ENCODE measurements around the gene CHST15.
A peak's percentile ranks its signal among the peaks of the same experiment; 100 is the strongest.

CHST15 gene

DNA sequence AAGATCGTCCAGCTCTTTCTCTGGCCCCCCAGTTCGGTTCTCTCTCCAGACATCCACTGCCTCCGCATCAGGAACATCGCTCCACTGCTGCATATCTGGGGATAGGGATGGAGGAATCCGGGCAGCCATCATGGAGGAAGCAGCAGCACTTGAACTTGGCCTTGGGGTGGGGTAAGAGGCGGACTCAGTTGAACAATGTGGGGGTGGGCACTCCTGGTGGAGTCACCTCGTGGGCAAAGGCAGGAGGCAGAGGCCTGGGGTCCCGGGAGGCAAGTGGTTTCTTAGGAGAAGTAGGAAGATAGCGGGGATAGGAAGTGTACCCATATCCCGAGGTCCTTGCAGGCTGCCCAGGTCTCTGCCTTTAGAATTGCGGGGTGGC lies 98.3 kb downstream of the CHST15 start:
- no peak overlapping the region for H3K27ac ChIP-seq (ENCODE audit: insufficient read depth, low read depth, low read length, poor library complexity, severe bottlenecking)

DNA sequence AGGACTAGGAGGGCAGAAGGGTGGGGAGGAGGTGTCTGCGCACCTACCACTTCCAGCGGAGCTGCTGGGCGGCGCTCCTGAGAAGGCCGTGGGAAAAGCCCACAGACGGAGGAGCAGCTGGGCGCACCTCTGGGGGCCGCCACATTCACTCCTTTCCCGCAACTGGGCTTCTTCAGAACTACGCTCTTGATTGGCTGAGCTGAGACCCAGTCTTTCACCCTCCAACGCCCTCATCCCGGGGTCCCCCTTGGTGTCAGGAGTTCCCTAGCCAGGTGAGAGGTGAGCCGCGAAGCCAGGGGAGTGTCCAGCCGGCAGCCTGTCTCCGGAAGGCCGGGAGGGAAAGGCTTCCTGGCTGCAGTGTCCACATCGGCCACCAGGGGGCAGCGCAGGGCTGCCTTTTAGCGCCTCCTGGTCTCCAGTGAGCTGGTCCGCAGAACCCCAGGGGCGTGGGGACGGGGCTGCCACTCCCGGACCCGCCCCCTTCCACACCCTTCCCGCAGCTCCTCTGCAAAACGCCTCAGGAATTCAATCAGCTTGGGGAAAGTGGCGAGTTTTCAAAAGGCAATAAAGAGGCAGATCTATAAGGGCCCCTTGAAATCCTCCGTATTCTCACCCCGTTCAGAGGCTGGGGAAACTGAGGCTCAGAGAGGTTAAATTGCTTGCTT lies 98.8 kb downstream of the CHST15 start:
- H3K9me3 ChIP-seq (ENCODE audit: control insufficient read depth, low read length) = no peaks in the 10 kb centered on the region
- peak overlapping the region; percentile 0 for H3K4me3 ChIP-seq (ENCODE audit: insufficient read depth, low read depth, low read length)
- H3K27ac ChIP-seq (ENCODE audit: insufficient read depth, low read depth, low read length, poor library complexity, severe bottlenecking) = no peak overlapping the region
- no peaks in the 10 kb centered on the region for H3K4me1 ChIP-seq (ENCODE audit: control insufficient read depth, insufficient read depth, low read length)
- no peaks in the 10 kb centered on the region for H3K36me3 ChIP-seq (ENCODE audit: control insufficient read depth, insufficient read depth, low read length)
- WGBS, 2 experiments = 13 to 14% methylated on average over 30 of the region's 30 CpGs
- H3K27me3 ChIP-seq (ENCODE audit: control insufficient read depth, insufficient read depth, low read length, poor library complexity, severe bottlenecking) = peaks cover 65% of the 10 kb centered on the region

More for the DNA sequence above, 98.3 kb downstream of the CHST15 start:
- Histone ChIP-seq H3K9me3 (ENCODE audit: control insufficient read depth, low read length) (no peaks in the 10 kb centered on the region), H3K27me3 (ENCODE audit: control insufficient read depth, insufficient read depth, low read length, poor library complexity, severe bottlenecking) (peaks cover 60% of the 10 kb centered on the region), H3K4me1 (ENCODE audit: control insufficient read depth, insufficient read depth, low read length) (no peaks in the 10 kb centered on the region), H3K36me3 (ENCODE audit: control insufficient read depth, insufficient read depth, low read length) (no peaks in the 10 kb centered on the region), H3K4me3 (ENCODE audit: insufficient read depth, low read depth, low read length) (no peak overlapping the region)
- WGBS, 2 experiments = 13 to 14% methylated on average over 11 of the region's 11 CpGs

DNA sequence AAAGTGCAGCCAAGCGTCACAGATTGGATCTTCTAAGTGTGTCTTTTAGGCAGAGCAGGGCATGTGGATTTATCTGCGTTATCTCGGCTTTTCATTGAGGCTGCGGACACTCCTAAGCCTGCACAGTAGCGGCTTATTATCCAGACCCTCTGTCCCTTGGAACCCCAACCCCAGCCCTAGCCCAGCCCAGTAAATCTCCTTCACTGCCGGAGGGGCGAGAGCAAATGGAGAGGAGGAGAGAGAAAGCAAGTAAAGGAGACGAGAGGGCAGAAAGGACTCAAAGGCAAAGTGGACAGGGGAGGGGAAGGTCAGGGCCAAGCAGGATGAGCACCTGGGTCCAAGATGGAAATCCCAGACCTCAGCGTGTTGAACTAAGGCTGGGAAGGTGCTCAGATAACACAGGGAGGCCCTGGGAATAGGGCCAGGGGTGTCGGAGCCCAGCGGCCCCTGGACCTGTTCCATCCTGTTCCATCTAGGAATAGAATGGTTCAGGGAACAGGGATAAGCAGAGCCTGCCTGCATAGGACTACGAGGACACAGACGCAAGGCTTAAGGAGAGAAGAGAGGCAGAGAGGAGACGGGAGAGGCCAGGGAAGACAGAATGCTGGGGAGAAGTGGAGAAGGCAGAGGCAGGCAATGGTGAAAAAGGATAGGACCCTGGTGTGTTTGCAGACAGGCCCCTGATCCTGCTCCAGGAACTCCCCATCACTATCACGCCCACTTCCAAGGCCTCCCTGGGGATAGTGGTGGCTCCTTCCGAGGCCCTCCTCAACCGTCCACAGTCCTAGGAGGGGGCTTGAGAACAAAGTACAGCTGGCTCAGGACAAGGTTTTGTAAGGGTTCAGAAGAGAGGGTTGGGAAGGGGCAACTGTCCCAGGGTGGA lies 99.6 kb downstream of the CHST15 start:
- WGBS, 2 experiments = 86 to 87% methylated on average over 17 of the region's 17 CpGs
- H3K36me3 ChIP-seq (ENCODE audit: control insufficient read depth, insufficient read depth, low read length) = no peaks in the 10 kb centered on the region
- no peaks in the 10 kb centered on the region for H3K9me3 ChIP-seq (ENCODE audit: control insufficient read depth, low read length)
- H3K27me3 ChIP-seq (ENCODE audit: control insufficient read depth, insufficient read depth, low read length, poor library complexity, severe bottlenecking) = peaks cover 66% of the 10 kb centered on the region
- no peak overlapping the region for H3K4me3 ChIP-seq (ENCODE audit: insufficient read depth, low read depth, low read length)
- H3K27ac ChIP-seq (ENCODE audit: insufficient read depth, low read depth, low read length, poor library complexity, severe bottlenecking) = no peak overlapping the region
- H3K4me1 ChIP-seq (ENCODE audit: control insufficient read depth, insufficient read depth, low read length) = no peaks in the 10 kb centered on the region

DNA sequence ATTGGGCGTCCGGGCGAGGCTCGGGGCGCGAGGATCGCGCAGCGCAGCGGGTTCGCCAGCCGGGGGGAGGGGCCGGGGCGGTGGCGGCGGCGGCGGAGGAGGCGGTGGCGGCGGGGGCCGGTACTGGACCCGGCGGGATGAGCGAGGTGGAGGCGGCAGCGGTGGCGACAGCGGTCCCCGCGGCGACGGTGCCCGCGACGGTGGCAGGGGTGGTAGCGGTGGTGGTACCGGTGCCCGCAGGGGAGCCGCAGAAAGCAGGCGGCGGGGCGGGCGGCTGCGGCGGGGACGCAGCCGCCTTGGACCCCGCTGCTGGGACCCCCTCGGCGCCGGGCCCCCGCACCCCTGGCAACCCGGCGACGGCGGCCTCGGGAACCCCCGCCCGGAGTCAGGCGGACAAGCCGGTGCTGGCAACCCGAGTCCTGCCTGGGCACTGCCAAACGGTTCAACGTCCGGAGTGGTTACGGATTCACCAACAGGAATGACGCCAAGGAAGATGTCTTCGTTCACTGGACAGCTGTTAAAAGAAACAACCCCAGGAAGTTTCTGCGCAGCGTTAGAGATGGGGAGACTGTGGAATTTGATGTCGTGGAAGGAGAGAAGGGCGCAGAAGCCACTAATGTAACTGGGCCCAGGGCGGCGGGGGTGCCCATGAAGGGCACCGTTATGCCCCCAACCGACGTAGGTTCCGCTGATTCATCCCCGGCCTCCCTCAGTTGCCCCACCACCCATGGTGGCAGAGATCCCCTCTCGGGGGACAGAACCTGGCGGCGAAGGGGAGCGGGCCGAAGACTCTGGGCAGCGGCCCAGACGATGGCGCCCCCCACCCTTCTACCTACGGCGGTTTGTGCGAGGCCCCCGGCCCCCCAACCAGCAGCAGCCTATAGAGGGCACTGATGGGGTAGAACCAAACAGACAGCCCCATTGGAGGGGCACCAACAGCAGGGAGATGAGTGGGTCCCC lies 101.5 kb downstream of the CHST15 start:
- H3K27me3 ChIP-seq (ENCODE audit: control insufficient read depth, insufficient read depth, low read length, poor library complexity, severe bottlenecking) = peaks cover 66% of the 10 kb centered on the region
- H3K27ac ChIP-seq (ENCODE audit: insufficient read depth, low read depth, low read length, poor library complexity, severe bottlenecking) = no peak overlapping the region
- H3K4me3 ChIP-seq (ENCODE audit: insufficient read depth, low read depth, low read length) = peak overlapping the region; percentile 10
- H3K9me3 ChIP-seq (ENCODE audit: control insufficient read depth, low read length) = no peaks in the 10 kb centered on the region
- no peaks in the 10 kb centered on the region for H3K4me1 ChIP-seq (ENCODE audit: control insufficient read depth, insufficient read depth, low read length)
- WGBS, 2 experiments = 31 to 32% methylated on average over 92 of the region's 92 CpGs
- H3K36me3 ChIP-seq (ENCODE audit: control insufficient read depth, insufficient read depth, low read length) = no peaks in the 10 kb centered on the region

DNA sequence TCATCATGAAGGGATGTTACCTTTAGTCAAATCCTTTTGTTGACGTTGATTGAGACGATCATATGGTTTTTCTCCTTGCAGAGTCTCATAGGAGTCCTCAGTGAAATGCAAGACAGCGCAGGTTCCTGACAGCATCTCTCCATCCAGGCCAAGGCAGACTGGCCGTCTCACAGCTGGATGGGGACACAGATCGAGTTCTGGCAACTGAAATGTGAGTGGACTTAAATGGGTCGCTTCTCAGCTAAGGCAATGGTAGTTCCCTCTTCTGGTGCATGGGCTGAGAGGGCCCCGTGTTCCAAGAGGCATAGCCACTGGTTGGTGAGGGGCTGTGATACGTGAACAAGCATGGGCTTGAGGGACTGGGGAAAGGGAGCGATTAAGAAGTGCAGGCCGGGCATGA lies 102.5 kb downstream of the CHST15 start:
- H3K36me3 ChIP-seq (ENCODE audit: control insufficient read depth, insufficient read depth, low read length) = no peaks in the 10 kb centered on the region
- 82 to 88% methylated on average over 10 of the region's 10 CpGs for WGBS, 2 experiments
- H3K27me3 ChIP-seq (ENCODE audit: control insufficient read depth, insufficient read depth, low read length, poor library complexity, severe bottlenecking) = peaks cover 62% of the 10 kb centered on the region
- H3K4me1 ChIP-seq (ENCODE audit: control insufficient read depth, insufficient read depth, low read length) = no peaks in the 10 kb centered on the region
- H3K9me3 ChIP-seq (ENCODE audit: control insufficient read depth, low read length) = no peaks in the 10 kb centered on the region
- H3K4me3 ChIP-seq (ENCODE audit: insufficient read depth, low read depth, low read length) = no peak overlapping the region
- no peak overlapping the region for H3K27ac ChIP-seq (ENCODE audit: insufficient read depth, low read depth, low read length, poor library complexity, severe bottlenecking)

DNA sequence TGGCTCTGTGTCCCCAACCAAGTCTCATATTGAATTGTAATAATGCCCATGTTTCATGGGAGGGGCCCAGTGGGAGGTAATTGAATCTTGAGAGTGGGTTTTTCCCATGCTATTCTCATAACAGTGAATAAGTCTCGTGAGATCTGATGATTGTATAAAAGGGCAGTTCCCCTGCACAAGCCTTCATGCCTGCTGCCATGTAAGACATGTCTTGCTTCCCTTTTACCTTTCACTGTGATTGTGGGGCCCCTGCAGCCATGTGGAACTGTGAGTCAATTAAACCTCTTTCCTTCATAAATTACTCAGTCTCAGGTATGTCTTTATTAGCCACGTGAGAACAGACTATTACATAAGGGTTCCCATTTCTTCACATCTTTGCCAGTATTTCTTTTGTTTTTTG lies 104.7 kb downstream of the CHST15 start:
- Histone ChIP-seq H3K4me3 (ENCODE audit: insufficient read depth, low read depth, low read length) (no peak overlapping the region), H3K9me3 (ENCODE audit: control insufficient read depth, low read length) (no peaks in the 10 kb centered on the region), H3K27ac (ENCODE audit: insufficient read depth, low read depth, low read length, poor library complexity, severe bottlenecking) (no peak overlapping the region), H3K4me1 (ENCODE audit: control insufficient read depth, insufficient read depth, low read length) (no peaks in the 10 kb centered on the region), H3K36me3 (ENCODE audit: control insufficient read depth, insufficient read depth, low read length) (no peaks in the 10 kb centered on the region), H3K27me3 (ENCODE audit: control insufficient read depth, insufficient read depth, low read length, poor library complexity, severe bottlenecking) (peaks cover 40% of the 10 kb centered on the region)
- WGBS, 2 experiments = 81 to 91% methylated on average over 2 of the region's 2 CpGs

DNA sequence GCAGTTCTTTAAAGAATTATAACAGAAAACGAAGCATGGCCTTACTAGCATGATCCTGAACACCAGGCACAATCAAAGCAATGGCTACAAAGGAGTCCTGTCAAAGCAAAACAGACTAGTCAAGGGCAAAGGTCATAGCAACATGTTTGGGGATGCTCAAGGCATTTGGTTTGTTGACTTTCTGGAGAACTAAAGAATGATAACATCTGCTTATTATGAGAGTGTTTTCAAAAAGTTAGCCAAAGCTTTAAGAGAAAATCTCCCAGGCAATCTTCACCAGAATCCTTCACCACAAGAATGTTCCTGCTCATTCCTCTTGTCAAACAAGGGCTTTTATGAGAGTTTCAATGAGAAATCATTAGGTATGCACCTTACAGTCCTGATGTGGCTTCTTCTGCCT lies 106.7 kb downstream of the CHST15 start:
- WGBS, 2 experiments = 28 to 44% methylated on average over 1 of the region's 1 CpG
- H3K4me1 ChIP-seq (ENCODE audit: control insufficient read depth, insufficient read depth, low read length) = no peaks in the 10 kb centered on the region
- H3K9me3 ChIP-seq (ENCODE audit: control insufficient read depth, low read length) = no peaks in the 10 kb centered on the region
- no peaks in the 10 kb centered on the region for H3K36me3 ChIP-seq (ENCODE audit: control insufficient read depth, insufficient read depth, low read length)
- no peak overlapping the region for H3K27ac ChIP-seq (ENCODE audit: insufficient read depth, low read depth, low read length, poor library complexity, severe bottlenecking)
- peaks cover 23% of the 10 kb centered on the region for H3K27me3 ChIP-seq (ENCODE audit: control insufficient read depth, insufficient read depth, low read length, poor library complexity, severe bottlenecking)
- H3K4me3 ChIP-seq (ENCODE audit: insufficient read depth, low read depth, low read length) = no peak overlapping the region

DNA sequence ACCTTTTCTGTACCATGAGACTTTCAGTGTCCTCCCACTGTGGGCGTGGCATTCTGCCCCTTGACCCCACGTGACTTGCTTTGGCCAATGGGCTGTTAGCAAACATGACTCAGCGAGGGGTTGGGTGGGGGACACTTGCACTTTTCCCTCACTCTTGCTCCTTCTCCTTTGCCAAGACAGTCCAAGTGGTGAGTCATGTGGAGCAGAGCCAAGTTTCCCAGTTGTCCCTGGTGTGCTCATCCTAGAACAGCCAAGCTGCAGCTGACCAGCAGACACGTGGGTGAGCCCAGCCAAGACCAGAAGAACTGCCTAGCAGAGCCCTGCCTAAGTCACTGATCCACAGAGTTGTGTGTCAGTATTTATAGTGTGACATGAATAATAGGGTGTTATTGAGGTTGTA lies 119.0 kb downstream of the CHST15 start:
- no peaks in the 10 kb centered on the region for H3K36me3 ChIP-seq (ENCODE audit: control insufficient read depth, insufficient read depth, low read length)
- no peak overlapping the region for H3K4me3 ChIP-seq (ENCODE audit: insufficient read depth, low read depth, low read length)
- H3K27me3 ChIP-seq (ENCODE audit: control insufficient read depth, insufficient read depth, low read length, poor library complexity, severe bottlenecking) = peaks cover 42% of the 10 kb centered on the region
- H3K4me1 ChIP-seq (ENCODE audit: control insufficient read depth, insufficient read depth, low read length) = no peaks in the 10 kb centered on the region
- no peak overlapping the region for H3K27ac ChIP-seq (ENCODE audit: insufficient read depth, low read depth, low read length, poor library complexity, severe bottlenecking)
- H3K9me3 ChIP-seq (ENCODE audit: control insufficient read depth, low read length) = no peaks in the 10 kb centered on the region
- WGBS, 2 experiments = 90 to 92% methylated on average over 4 of the region's 4 CpGs

DNA sequence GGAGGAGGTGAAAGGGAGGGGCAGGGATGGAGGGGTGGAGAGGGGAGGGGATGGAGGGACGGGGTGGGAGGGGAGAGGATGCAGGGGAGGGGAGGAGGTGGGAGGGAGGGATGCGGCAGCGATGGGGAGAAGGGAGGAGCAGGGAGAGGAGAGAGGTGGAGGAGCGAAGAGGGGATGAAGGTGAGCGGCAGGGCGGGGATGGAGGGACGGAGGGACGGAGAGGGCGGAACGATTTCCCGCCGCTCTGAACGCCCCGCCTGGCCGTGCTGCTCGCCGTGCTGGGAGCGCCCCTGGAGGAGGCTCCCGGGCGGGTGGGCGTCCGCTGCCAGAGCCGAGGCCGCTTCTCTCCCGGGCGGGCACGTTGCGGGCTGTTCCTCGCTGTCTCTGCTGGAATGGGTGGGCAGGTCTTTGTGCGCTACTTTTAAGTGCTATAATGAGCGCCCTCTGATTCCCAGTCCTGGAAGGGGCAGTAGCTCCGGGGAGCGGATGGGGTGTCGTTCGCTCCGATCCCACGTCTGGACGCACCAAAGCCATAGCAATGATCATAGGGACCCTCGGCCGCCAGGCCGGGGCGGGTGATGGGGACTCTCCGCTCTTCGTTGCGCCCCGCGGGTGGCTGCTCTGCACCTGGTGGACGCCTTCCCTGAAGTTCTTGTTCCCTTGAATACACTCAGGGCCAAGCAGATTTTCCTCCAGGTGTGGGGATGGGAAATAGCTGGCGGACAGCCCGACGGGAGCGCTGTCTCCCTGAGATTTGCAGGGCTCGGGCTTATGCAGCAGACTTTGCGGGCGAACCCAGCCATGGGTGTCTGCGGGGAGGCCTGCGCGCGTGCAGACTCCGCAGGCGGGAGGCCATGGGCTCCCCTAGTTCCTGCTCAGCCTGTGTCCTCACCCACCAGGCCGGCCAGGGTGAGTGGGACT lies 120.7 kb downstream of the CHST15 start:
- Histone ChIP-seq H3K36me3 (ENCODE audit: control insufficient read depth, insufficient read depth, low read length) (no peaks in the 10 kb centered on the region), H3K27ac (ENCODE audit: insufficient read depth, low read depth, low read length, poor library complexity, severe bottlenecking) (no peak overlapping the region), H3K4me3 (ENCODE audit: insufficient read depth, low read depth, low read length) (peak overlapping the region; percentile 25), H3K27me3 (ENCODE audit: control insufficient read depth, insufficient read depth, low read length, poor library complexity, severe bottlenecking) (peaks cover 53% of the 10 kb centered on the region), H3K9me3 (ENCODE audit: control insufficient read depth, low read length) (no peaks in the 10 kb centered on the region), H3K4me1 (ENCODE audit: control insufficient read depth, insufficient read depth, low read length) (no peaks in the 10 kb centered on the region)
- 5 to 6% methylated on average over 62 of the region's 62 CpGs for WGBS, 2 experiments
